ENCODE measurements around the gene ZDHHC8. TPM values are rescaled to one million over a fixed set of nuclear protein-coding genes. Genes with fewer than 3 reads are reported as not detected.
A peak's percentile ranks its signal among the peaks of the same experiment; 100 is the strongest.

ZDHHC8 gene
- total and polyA plus RNA-seq, 12 donors: 23.2 to 51.7 (median 37.5) TPM

DNA sequence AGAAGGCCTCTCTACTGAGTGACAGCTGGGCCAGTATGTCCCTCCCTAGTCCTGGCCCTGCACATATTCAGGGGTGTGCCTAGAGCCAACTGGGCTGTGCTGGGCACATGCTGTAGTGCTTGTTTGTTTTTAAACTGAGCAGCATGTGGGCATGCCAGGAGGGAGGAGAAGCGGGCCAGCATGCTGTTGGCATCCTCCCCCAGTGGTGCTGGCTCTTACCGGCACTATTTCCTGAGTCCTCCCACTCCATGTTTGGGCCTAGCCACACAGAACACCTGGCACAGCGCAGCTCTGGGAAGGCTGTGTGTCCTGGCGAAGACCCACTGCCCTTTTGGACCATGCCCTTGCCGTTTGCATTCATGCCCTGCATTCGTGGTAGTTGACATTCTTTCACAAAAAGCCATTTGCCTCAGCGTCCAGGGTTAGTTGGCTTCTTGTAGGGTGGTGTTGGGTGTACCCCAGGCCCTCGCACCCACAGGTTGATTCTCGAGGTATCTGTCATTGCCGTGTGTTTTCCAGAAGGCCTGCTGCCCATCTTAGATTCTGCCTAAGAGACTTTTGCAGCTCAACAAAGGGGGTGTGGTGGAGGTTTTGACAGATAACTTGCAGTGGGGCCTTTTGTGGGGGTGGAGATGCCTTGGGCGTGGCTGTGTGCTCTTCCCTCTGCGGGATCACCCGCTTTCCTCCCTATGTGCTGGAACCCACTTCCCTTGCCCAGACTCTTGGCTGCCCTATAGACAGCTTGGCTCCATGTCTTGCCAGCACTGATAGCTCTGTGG is 38.0 kb upstream of the ZDHHC8 start:
- WGBS, 2 donors: 78 to 81% methylated on average over 13 of the region's 13 CpGs
- peaks cover 0 to 8% (median 3%) of the 10 kb centered on the region in 11 donors for H3K9me3 ChIP-seq
- H3K27ac ChIP-seq: peak overlapping the region in 6 of 10 donors; percentile 24 to 53 (median 39)
- H3K27me3 ChIP-seq: no peaks in the 10 kb centered on the region
- peaks cover 4 to 100% (median 84%) of the 10 kb centered on the region in 9 donors for H3K36me3 ChIP-seq
- ATAC-seq: peak; percentile 94 to 99 (median 96)
- no peak overlapping the region for H3K4me3 ChIP-seq
- TF ChIP-seq, protein P1, sequence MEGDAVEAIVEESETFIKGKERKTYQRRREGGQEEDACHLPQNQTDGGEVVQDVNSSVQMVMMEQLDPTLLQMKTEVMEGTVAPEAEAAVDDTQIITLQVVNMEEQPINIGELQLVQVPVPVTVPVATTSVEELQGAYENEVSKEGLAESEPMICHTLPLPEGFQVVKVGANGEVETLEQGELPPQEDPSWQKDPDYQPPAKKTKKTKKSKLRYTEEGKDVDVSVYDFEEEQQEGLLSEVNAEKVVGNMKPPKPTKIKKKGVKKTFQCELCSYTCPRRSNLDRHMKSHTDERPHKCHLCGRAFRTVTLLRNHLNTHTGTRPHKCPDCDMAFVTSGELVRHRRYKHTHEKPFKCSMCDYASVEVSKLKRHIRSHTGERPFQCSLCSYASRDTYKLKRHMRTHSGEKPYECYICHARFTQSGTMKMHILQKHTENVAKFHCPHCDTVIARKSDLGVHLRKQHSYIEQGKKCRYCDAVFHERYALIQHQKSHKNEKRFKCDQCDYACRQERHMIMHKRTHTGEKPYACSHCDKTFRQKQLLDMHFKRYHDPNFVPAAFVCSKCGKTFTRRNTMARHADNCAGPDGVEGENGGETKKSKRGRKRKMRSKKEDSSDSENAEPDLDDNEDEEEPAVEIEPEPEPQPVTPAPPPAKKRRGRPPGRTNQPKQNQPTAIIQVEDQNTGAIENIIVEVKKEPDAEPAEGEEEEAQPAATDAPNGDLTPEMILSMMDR (IDR thresholded peaks at IDR 0.05): no peak
- peak; percentile 69 to 77 for DNase-seq
- intact Hi-C loops (cut with DNase I): loop anchor here in 1 of 10 donors (5.0 kb wide), 1 partner anchor 66 kb away; no protein-coding TSS in a partner anchor
- peaks cover 0 to 12% (median 0%) of the 10 kb centered on the region in 9 donors for H3K4me1 ChIP-seq

DNA sequence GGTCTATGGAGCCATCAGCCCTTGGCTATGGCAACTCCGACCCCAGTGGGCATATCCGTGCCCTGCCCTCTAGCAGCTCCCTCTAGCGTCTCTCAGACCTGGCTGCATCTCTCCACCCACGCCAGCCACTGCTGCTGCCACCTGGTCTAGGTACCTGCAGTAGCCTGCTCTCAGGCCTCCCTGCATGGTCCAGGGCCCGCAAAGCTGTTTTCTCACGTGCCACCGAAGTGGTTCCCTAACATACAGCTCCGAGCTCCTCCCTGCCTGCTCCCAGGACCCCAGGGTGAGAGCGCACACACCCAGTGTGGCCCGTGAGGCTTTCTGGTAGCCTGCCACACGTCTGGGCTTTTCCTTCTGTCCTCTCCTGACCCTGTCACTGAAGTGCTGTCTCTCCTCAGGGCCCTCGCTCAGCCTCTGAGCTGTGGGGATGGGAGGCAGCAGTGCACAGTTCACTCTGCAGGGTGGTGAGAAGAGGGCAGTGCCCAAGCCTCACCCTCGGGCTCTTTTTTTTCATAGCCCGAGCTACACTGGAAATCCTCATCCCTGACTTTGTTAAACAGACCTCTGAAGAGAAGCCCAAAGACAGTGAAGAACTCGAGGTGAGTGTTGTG is 37.3 kb upstream of the ZDHHC8 start:
- peak overlapping the region in 3 of 10 donors; percentile 37 to 51 (median 41) for H3K27ac ChIP-seq

DNA sequence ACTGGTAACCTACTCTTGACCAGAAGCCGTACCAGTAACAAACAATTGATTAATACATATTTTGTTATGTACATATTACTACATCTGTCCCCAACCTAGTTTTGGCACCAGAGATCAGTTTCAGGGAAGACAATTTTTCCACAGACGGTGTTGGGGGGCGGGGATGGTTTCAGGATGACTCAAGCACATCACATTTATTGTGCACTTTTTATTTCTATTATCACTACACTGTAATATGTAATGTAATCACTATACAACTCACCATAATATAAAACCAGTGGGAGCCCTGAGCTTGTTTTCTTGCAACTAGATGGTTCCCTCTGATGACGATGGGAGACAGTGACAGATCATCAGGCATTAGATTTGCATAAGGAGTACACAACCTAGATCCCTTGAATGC is 36.1 kb upstream of the ZDHHC8 start:
- H3K4me3 ChIP-seq: no peak overlapping the region
- H3K4me1 ChIP-seq: peaks cover 0 to 12% (median 4%) of the 10 kb centered on the region in 9 donors
- TF ChIP-seq, protein P1 (IDR thresholded peaks at IDR 0.05): no peak
- no peaks in the 10 kb centered on the region for H3K27me3 ChIP-seq
- WGBS, 2 donors: 98 to 99% methylated on average over 4 of the region's 4 CpGs
- peaks cover 2 to 100% (median 78%) of the 10 kb centered on the region in 9 donors for H3K36me3 ChIP-seq
- peaks cover 0 to 8% (median 3%) of the 10 kb centered on the region in 11 donors for H3K9me3 ChIP-seq
- no peak overlapping the region for H3K27ac ChIP-seq
- intact Hi-C loops (cut with DNase I): no loop called here
- ATAC-seq: no peak
- DNase-seq: no peak

More for the DNA sequence above, 37.3 kb upstream of the ZDHHC8 start:
- TF ChIP-seq, protein P1 (IDR thresholded peaks at IDR 0.05): no peak
- intact Hi-C loops (cut with DNase I): loop anchor here in 1 of 10 donors (5.0 kb wide), 1 partner anchor 67 kb away; no protein-coding TSS in a partner anchor
- Histone ChIP-seq H3K27me3 (no peaks in the 10 kb centered on the region), H3K4me1 (peaks cover 0 to 12% (median 0%) of the 10 kb centered on the region in 9 donors), H3K36me3 (peaks cover 4 to 100% (median 84%) of the 10 kb centered on the region in 9 donors), H3K9me3 (peaks cover 0 to 8% (median 3%) of the 10 kb centered on the region in 11 donors), H3K4me3 (no peak overlapping the region)
- peak in 2 of 8 donors; percentile 10 to 11 for ATAC-seq
- WGBS, 2 donors: 92 to 96% methylated on average over 15 of the region's 15 CpGs
- DNase-seq: no peak
